Ovary (tissue), 9 donors: ENCODE measurements around the gene GRM5. TPM values are rescaled to one million over a fixed set of nuclear protein-coding genes. Genes with fewer than 3 reads are reported as not detected.
"Not testable (repeated sequence)": the region's sequence is repeated elsewhere in the genome, so short reads cannot be mapped to it uniquely, and the experiment has no call there.

Experiments
- DNase-seq, 5 donors: peaks; one replicate each; pipeline ENCODE4 v3.0.0-alpha.2; 2019 to 2020
- H3K27ac ChIP-seq, 2 donors: fragments of 200-600 bp; one replicate each; pipeline versions ENCODE4 v1.5.1 to v1.8.0; 2019 to 2022
- H3K27me3 ChIP-seq: fragments of 200-600 bp; one replicate; pipeline ENCODE4 v1.8.0; 2022
- H3K36me3 ChIP-seq: fragments of 200-600 bp; sonication (generic); one replicate; pipeline ENCODE4 v1.5.1; 2019
- H3K4me1 ChIP-seq: one replicate; pipeline ENCODE4 v1.8.1; 2013; ENCODE audit warnings: mild to moderate bottlenecking, moderate library complexity; ENCODE audit not compliant: insufficient read depth
- H3K4me3 ChIP-seq: fragments of 200-600 bp; sonication (generic); one replicate; pipeline ENCODE4 v1.5.1; 2017
- H3K9me3 ChIP-seq, 2 donors: fragments of 200-600 bp in 1 of 2; sonication (generic) in 1 of 2; one replicate each; pipeline versions ENCODE4 v1.5.1 to v1.8.1; 2013 to 2019; ENCODE audit warnings: mild to moderate bottlenecking in 1 of 2, moderate library complexity in 1 of 2
- EP300 ChIP-seq: sonication (generic); formaldehyde crosslinking; IDR thresholded peaks from one replicate; pipeline ENCODE4 v1.6.1; 2017; ENCODE audit warnings: antibody characterized with exemption
- POLR2A ChIP-seq: fragments of 450-650 bp; IDR thresholded peaks from one replicate; pipeline ENCODE4 v1.6.1; 2017; ENCODE audit warnings: antibody characterized with exemption, mild to moderate bottlenecking, moderate library complexity
- WGBS, 3 donors: extraction: QIAGEN DNeasy Blood & Tissue Kit in 1 of 3; methylation state at CpG; one replicate each; pipeline versions ENCODE4 v1.1.5 to v1.1.7; 2013 to 2017; 5-methylcytosine and 5-hydroxymethylcytosine counted together
- intact Hi-C, 4 donors: fragments of 100-400 bp; cut with DNase I; formaldehyde crosslinking; loops; one replicate each; pipeline versions ENCODE4 v1.11.0 to v1.15.1; 2022 to 2023
- polyA plus RNA-seq, 2 donors: library from polyadenylated mRNA; stranded (reverse); fragments of 200-250 nt in 1 of 2; fragments of 350-450 nt in 1 of 2; fragmentation: Illumina TruSeq in 1 of 2; extraction: RNeasy Lipid Tissue Mini Kit (QIAGEN cat#74804) in 1 of 2; gene quantifications; one replicate each; pipeline ENCODE4 v1.2.3, GENCODE V29; 2013 to 2014
- total RNA-seq, 7 donors: library from RNA; depleted of rRNA in 2 of 7; stranded (reverse); fragments of >200 nt in 2 of 7; fragmentation: NEBNext Ultra II Directional in 3 of 7; extraction: Animal tissue kit (Norgen Biotek cat#: 25700) in 3 of 7; gene quantifications; one replicate each; pipeline versions ENCODE4 v1.1.0 to v1.2.4, GENCODE V29; 2016 to 2023
- TF ChIP-seq, protein P1 (sequence below), 3 donors: fragments of 450-650 bp in 2 of 3; fragments of 200-600 bp in 1 of 3; IDR thresholded peaks; one replicate each; pipeline versions ENCODE4 v1.5.1 to v1.8.0; 2016 to 2022; ENCODE audit warnings: antibody characterized with exemption in 3 of 3, mild to moderate bottlenecking in 1 of 3
- donor health status: DM: no; HTN: no; CAD: no; lungs with moderate emphysema.
- donor health status: DM: no; HTN: no; CAD: no.
- donor health status: Bipolar disorder and iron deficiency.
- donor health status: DM: yes; HTN: yes; CAD: no.
- donor health status: DM: no; HTN: no; CAD: no.
- donor health status: DM: yes; HTN: yes; CAD: no.

Gene GRM5
- total and polyA plus RNA-seq, 9 donors = under 0.01 to 0.03 TPM; not detected in 7

DNA sequence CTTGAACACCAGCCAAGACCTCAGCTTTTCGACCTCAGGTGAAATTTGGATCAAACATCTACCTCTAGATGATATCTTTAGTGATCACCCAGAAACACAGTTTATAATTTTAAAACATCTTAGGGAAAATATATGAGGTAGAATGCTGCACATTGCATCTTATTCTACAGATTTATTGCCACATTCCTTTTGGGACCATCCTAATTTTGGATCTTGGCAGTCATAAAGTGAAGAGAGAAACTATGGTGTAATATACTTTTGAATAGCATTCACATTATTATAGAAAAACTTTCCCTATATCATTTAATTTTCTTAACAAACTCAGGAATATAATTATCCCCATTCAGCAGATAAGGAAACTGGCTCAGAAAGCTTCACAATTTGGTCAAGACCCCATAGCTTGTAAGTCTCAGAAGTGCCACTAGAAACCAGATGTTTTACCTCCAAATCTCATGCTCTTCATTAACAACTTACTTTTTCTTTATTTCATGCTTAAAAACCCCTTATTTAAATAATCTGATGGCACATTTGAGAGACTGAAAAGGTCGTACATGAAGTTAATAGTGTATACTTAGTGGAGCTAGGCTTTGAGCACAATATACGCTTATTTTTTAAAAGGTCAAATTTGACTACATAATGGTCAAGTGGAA, 529.0 kb downstream of the GRM5 start:
- TF ChIP-seq EP300 = no peak
- TF ChIP-seq POLR2A = no peak
- TF ChIP-seq, protein P1, sequence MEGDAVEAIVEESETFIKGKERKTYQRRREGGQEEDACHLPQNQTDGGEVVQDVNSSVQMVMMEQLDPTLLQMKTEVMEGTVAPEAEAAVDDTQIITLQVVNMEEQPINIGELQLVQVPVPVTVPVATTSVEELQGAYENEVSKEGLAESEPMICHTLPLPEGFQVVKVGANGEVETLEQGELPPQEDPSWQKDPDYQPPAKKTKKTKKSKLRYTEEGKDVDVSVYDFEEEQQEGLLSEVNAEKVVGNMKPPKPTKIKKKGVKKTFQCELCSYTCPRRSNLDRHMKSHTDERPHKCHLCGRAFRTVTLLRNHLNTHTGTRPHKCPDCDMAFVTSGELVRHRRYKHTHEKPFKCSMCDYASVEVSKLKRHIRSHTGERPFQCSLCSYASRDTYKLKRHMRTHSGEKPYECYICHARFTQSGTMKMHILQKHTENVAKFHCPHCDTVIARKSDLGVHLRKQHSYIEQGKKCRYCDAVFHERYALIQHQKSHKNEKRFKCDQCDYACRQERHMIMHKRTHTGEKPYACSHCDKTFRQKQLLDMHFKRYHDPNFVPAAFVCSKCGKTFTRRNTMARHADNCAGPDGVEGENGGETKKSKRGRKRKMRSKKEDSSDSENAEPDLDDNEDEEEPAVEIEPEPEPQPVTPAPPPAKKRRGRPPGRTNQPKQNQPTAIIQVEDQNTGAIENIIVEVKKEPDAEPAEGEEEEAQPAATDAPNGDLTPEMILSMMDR (IDR thresholded peaks at IDR 0.05) = no peak
- no peak overlapping the region for H3K27ac ChIP-seq
- 80 to 88% (median 85%) methylated on average over 3 of the region's 3 CpGs for WGBS, 3 donors
- H3K27me3 ChIP-seq = no peaks in the 10 kb centered on the region
- H3K9me3 ChIP-seq = no peaks in the 10 kb centered on the region
- H3K36me3 ChIP-seq = no peaks in the 10 kb centered on the region
- intact Hi-C loops = no loop called here
- no peak overlapping the region for H3K4me3 ChIP-seq
- no peak for DNase-seq
- H3K4me1 ChIP-seq = no peaks in the 10 kb centered on the region

DNA sequence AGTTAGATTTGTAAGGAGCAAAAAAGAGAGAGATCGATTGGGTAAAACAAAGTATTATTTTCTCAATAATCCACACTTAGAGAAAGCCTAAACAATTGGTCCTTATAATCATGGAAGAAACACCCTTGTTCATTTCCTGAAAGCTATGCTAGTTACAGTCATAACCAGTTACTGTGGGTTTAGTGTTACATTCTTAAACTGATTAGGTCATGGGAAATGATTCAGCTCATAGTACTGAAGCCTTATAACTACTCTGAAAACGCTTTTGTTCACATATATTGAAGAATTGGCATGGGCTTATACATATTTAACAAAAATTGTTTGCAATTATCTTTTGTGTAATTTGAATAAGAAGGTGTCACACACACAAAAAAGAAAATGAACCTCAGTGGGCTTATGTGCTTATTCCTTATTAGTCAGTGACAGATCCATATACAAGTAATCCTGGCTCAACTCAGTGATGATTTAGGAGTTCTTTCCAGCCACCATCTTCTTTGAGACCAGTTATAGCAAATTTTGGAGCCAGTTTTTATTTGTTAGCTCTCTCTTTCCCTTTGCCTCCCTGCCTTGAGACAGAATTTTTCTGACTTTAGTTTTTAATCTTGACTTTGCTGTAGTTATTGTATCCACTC, 529.8 kb downstream of the GRM5 start:
- no peak for DNase-seq
- intact Hi-C loops = no loop called here
- Histone ChIP-seq H3K4me1 (no peaks in the 10 kb centered on the region), H3K27me3 (no peaks in the 10 kb centered on the region), H3K27ac (no peak overlapping the region), H3K36me3 (no peaks in the 10 kb centered on the region), H3K4me3 (no peak overlapping the region), H3K9me3 (no peaks in the 10 kb centered on the region)
- 47 to 56% (median 49%) methylated on average over 2 of the region's 2 CpGs for WGBS, 3 donors
- TF ChIP-seq, protein P1 (IDR thresholded peaks at IDR 0.05) = no peak
- no peak for TF ChIP-seq EP300
- no peak for TF ChIP-seq POLR2A

DNA sequence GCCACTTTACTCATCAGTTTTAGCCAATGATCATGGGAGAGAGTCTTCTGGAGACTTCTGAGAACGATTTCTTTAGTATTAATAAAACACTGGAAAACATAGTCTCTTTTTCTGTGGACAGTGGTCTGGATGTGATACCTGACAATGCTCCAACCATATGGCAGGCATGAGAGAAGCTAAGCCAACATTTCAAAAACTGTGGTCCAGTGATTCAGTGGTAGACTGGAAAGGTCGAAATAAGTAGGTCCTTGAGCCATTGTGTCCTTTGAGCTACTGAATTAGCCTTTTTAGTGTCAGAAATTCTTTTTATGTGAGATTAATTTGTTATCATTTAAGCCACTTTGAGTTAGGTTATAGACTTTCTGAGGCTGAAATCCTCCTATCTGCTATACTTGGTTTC, 530.5 kb downstream of the GRM5 start:
- Histone ChIP-seq H3K4me3 (no peak overlapping the region), H3K27ac (no peak overlapping the region), H3K9me3 (no peaks in the 10 kb centered on the region), H3K36me3 (no peaks in the 10 kb centered on the region), H3K4me1 (no peaks in the 10 kb centered on the region), H3K27me3 (no peaks in the 10 kb centered on the region)
- TF ChIP-seq POLR2A (no peak), EP300 (no peak)
- TF ChIP-seq, protein P1 (IDR thresholded peaks at IDR 0.05) = no peak
- WGBS, 3 donors = 80 to 90% (median 85%) methylated on average over 2 of the region's 2 CpGs
- intact Hi-C loops = no loop called here
- DNase-seq = no peak

DNA sequence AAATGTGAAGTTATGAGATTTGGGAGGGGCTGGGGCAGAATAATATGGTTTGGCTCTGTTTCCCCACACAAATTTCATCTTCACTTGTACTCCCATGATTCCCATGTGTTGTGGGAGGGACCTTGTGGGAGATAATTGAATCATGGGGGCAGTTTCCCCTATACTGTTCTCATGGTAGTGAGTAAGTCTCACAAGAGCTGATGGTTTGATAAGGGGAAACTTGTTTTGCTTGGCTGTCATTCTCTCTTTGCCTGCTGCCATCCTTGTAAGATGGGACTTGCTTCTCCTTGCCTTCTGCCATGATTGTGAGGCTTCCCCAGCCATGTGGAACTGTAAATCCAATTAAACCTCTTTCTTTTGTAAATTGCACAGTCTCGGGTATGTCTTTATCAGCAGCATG, 531.1 kb downstream of the GRM5 start:
- H3K4me3 ChIP-seq, H3K36me3 ChIP-seq, intact Hi-C loops, H3K4me1 ChIP-seq, DNase-seq, H3K27me3 ChIP-seq, H3K9me3 ChIP-seq, H3K27ac ChIP-seq: not testable (repeated sequence)
- 89 to 96% (median 91%) methylated on average over 1 of the region's 1 CpG for WGBS, 3 donors

DNA sequence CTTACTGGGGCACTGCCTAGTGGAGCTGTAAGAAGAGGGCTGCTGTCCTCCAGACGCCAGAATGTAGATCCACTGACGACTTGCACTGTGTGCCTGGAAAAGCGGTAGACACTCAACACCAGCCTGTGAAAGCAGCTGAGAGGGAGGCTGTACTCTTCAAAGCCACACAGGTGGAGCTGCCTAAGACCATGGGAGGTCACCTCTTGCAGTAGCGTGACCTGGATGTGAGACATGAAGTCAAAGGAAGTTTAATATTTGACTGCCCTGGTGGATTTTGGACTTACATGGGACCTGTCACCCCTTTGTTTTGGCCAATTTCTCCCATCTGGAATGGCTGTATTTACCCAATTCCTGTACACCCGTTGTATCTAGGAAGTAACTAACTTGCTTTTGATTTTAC, 531.6 kb downstream of the GRM5 start:
- no peaks in the 10 kb centered on the region for H3K4me1 ChIP-seq
- no peak overlapping the region for H3K4me3 ChIP-seq
- WGBS, 3 donors = 78 to 88% (median 86%) methylated on average over 5 of the region's 5 CpGs
- DNase-seq = no peak
- TF ChIP-seq EP300 (no peak), POLR2A (no peak)
- TF ChIP-seq, protein P1 (IDR thresholded peaks at IDR 0.05) = no peak
- intact Hi-C loops = no loop called here
- H3K27me3 ChIP-seq = no peaks in the 10 kb centered on the region
- H3K36me3 ChIP-seq = no peaks in the 10 kb centered on the region
- no peaks in the 10 kb centered on the region for H3K9me3 ChIP-seq
- no peak overlapping the region for H3K27ac ChIP-seq
